DMS114 treated with DMSO at 0.1 percent for 48 hours (cell line): ENCODE data around the gene GLS.
"Not testable (repeated sequence)": the region's sequence is repeated elsewhere in the genome, so short reads cannot be mapped to it uniquely, and the experiment has no call there.

Source experiments
- DNase-seq: peaks from one replicate; lab custom pipeline; 2025; ENCODE audit not compliant: unreplicated experiment; lab: John Stamatoyannopoulos, UW

GLS gene

GRCh38 chr2:190880378-190881083 is at the start of gene GLS:
Gene GLS, plus strand, starts transcription at chr2:190880821. Its CDS starts 264 bp downstream, at chr2:190881085.
- peak; percentile 92 for DNase-seq

- DNase-seq, result no peak
Measured at GRCh38 chr2:190831941-190832340, 48.7 kb upstream of the GLS start.

- DNase-seq, result no peak
Measured at GRCh38 chr2:190834890-190835208, 45.8 kb upstream of the GLS start.

- DNase-seq, result no peak
Measured at GRCh38 chr2:190835303-190835930, 45.2 kb upstream of the GLS start.

- DNase-seq, result no peak
Measured at GRCh38 chr2:190836767-190837166, 43.9 kb upstream of the GLS start.

GRCh38 chr2:190837420-190837819 is 43.2 kb upstream of the GLS start:
- no peak for DNase-seq

- DNase-seq, result no peak
Measured at GRCh38 chr2:190837952-190838361, 42.7 kb upstream of the GLS start.

GRCh38 chr2:190838492-190838910 is 42.1 kb upstream of the GLS start:
- DNase-seq, result no peak

- DNase-seq, result no peak
Measured at GRCh38 chr2:190840569-190841172, 40.0 kb upstream of the GLS start.

- no peak for DNase-seq
Measured at GRCh38 chr2:190841707-190842505, 38.7 kb upstream of the GLS start.

- no peak for DNase-seq
Measured at GRCh38 chr2:190842606-190843104, 38.0 kb upstream of the GLS start.

- DNase-seq, result no peak
Measured at GRCh38 chr2:190843890-190844699, 36.5 kb upstream of the GLS start.

GRCh38 chr2:190844700-190845401 is 35.8 kb upstream of the GLS start:
- DNase-seq, result no peak

GRCh38 chr2:190846746-190847145 is 33.9 kb upstream of the GLS start:
- DNase-seq, result no peak

- DNase-seq, result no peak
Measured at GRCh38 chr2:190847504-190848081, 33.0 kb upstream of the GLS start.

- DNase-seq, result no peak
Measured at GRCh38 chr2:190849774-190850173, 30.8 kb upstream of the GLS start.

- not testable (repeated sequence) for DNase-seq
Measured at GRCh38 chr2:190853022-190853421, 27.6 kb upstream of the GLS start.

- no peak for DNase-seq
Measured at GRCh38 chr2:190853531-190854383, 26.9 kb upstream of the GLS start.

GRCh38 chr2:190854726-190855125 is 25.9 kb upstream of the GLS start:
- no peak for DNase-seq
